Activated B cell treated with CpG ODN at 0.5 μM for 24 hours (primary cell): Measurements from ENCODE around the gene ZNF44. TPM values are rescaled to one million over a fixed set of nuclear protein-coding genes. Genes with fewer than 3 reads are reported as not detected.

Experiments used
- ATAC-seq: fragments of 200-7000 bp; cut with Tn5 transposase; one replicate; pipeline ENCODE4 v1.10.0; 2021; ENCODE audit warnings: low read depth, mild to moderate bottlenecking, moderate library complexity
- CTCF ChIA-PET: fragments of 350-600 bp; sonication (Branson Sonifier 250); formaldehyde crosslinking; loops from one replicate; lab custom pipeline; 2021; ENCODE audit warnings: antibody characterized with exemption; lab: Charles Lee
- POLR2A ChIA-PET: fragments of 350-600 bp; sonication (Branson Sonifier 250); formaldehyde crosslinking; loops from one replicate; lab custom pipeline; 2021; ENCODE audit warnings: antibody characterized with exemption; lab: Charles Lee
- DNase-seq: peaks from one replicate; pipeline ENCODE4 v3.0.0; 2022
- H3K27ac Mint-ChIP-seq: one replicate; pipeline ENCODE4 v1.8.0; 2020; ENCODE audit warnings: mixed read lengths
- H3K27me3 Mint-ChIP-seq: one replicate; pipeline ENCODE4 v1.8.0; 2021; ENCODE audit warnings: mixed read lengths
- H3K36me3 Mint-ChIP-seq: one replicate; pipeline ENCODE4 v1.8.0; 2021; ENCODE audit warnings: low read depth, mixed read lengths
- H3K4me1 Mint-ChIP-seq: one replicate; pipeline ENCODE4 v1.8.0; 2021; ENCODE audit warnings: mixed read lengths
- H3K4me3 Mint-ChIP-seq: one replicate; pipeline ENCODE4 v1.8.0; 2020; ENCODE audit warnings: mild to moderate bottlenecking, mixed read lengths
- H3K9me3 Mint-ChIP-seq: one replicate; pipeline ENCODE4 v1.8.0; 2020; ENCODE audit warnings: mixed read lengths
- intact Hi-C: fragments of 100-400 bp; cut with micrococcal nuclease; formaldehyde crosslinking; loops from one replicate; pipeline ENCODE4 v1.15.1; 2024
- total RNA-seq: library from RNA; stranded (reverse); gene quantifications from 2 replicates; pipeline ENCODE4 v1.2.3, GENCODE V29; 2022
- TF ChIP-seq, protein P1 (sequence below): fragments of 200-600 bp; IDR thresholded peaks from one replicate; pipeline ENCODE4 v1.8.0; 2022; ENCODE audit warnings: antibody characterized with exemption, mild to moderate bottlenecking

ZNF44 gene
- total RNA-seq, 1 donor from 2014 or later: 26.4 TPM

- H3K4me1 Mint-ChIP-seq: no peaks in the 10 kb centered on the region
- no peak overlapping the region for H3K27ac Mint-ChIP-seq
- H3K9me3 Mint-ChIP-seq: no peaks in the 10 kb centered on the region
- DNase-seq (no peak), ATAC-seq (no peak)
- ChIA-PET POLR2A (no interaction called here), CTCF (no interaction called here)
- H3K4me3 Mint-ChIP-seq: no peak overlapping the region
- peaks cover 18% of the 10 kb centered on the region for H3K36me3 Mint-ChIP-seq
- H3K27me3 Mint-ChIP-seq: no peaks in the 10 kb centered on the region
- intact Hi-C loops: no loop called here
- TF ChIP-seq, protein P1, sequence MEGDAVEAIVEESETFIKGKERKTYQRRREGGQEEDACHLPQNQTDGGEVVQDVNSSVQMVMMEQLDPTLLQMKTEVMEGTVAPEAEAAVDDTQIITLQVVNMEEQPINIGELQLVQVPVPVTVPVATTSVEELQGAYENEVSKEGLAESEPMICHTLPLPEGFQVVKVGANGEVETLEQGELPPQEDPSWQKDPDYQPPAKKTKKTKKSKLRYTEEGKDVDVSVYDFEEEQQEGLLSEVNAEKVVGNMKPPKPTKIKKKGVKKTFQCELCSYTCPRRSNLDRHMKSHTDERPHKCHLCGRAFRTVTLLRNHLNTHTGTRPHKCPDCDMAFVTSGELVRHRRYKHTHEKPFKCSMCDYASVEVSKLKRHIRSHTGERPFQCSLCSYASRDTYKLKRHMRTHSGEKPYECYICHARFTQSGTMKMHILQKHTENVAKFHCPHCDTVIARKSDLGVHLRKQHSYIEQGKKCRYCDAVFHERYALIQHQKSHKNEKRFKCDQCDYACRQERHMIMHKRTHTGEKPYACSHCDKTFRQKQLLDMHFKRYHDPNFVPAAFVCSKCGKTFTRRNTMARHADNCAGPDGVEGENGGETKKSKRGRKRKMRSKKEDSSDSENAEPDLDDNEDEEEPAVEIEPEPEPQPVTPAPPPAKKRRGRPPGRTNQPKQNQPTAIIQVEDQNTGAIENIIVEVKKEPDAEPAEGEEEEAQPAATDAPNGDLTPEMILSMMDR: no peak
These were observed 70.0 kb downstream of the ZNF44 start for GRCh38 chr19:12224676-12225075.

DNA sequence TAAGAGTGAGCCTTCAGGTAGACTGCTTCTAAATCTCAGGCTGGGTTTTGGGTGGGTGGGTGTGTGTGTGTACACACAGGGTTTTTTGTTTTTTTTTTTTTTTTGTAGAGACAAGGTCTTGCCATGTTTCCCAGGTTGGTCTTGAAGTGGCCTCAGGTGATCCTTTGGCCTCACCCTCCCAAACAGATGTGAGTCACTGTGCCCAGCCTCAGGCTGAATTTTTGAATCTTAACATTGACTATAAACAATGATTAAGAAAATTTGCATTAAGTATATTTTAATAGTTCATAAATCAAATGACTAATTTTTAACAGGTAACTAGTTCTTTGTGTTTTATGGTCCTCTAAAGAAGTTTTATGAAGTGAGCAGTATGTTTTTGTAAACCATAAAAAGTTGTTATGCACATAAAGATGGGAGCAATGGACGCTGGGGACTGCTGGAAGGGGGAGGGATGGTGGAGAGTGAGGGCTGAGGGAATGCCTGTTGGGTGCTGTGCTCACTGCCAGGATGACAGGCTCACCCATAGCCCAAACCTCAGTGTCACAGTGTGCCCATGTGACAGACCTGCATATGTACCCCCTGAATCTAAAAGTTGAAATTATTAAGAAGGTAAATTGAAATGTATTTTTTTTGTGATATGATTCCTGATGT is 71.6 kb downstream of the ZNF44 start:
- peaks cover 9% of the 10 kb centered on the region for H3K9me3 Mint-ChIP-seq
- no peak for DNase-seq
- intact Hi-C loops: no loop called here
- TF ChIP-seq, protein P1: no peak
- H3K27ac Mint-ChIP-seq: no peak overlapping the region
- ATAC-seq: no peak
- POLR2A ChIA-PET: no interaction called here
- H3K27me3 Mint-ChIP-seq: no peaks in the 10 kb centered on the region
- peaks cover 20% of the 10 kb centered on the region for H3K36me3 Mint-ChIP-seq
- H3K4me1 Mint-ChIP-seq: no peaks in the 10 kb centered on the region
- CTCF ChIA-PET: no interaction called here
- no peak overlapping the region for H3K4me3 Mint-ChIP-seq

Other genes with a start within 250 kb of the ZNF44 start
- gene ZNF878, start 241.9 kb downstream of the ZNF44 start, total RNA-seq: 1.2 and 1.6 TPM in 2 replicates
- gene ZNF844, start 230.2 kb downstream of the ZNF44 start, total RNA-seq: 24.8 and 27.7 TPM in 2 replicates
- 4.2 and 8.5 TPM in 2 replicates for gene ZNF20, start 154.5 kb downstream of the ZNF44 start, total RNA-seq
- gene ZNF625, start 138.1 kb downstream of the ZNF44 start, total RNA-seq: 6.5 and 8.1 TPM in 2 replicates
- 20.4 and 24.6 TPM in 2 replicates for gene ZNF136, start 131.8 kb downstream of the ZNF44 start, total RNA-seq
- 3.6 and 3.7 TPM in 2 replicates for gene ZNF563, start 38.8 kb upstream of the ZNF44 start, total RNA-seq
- gene ZNF442, start 70.8 kb upstream of the ZNF44 start, total RNA-seq: 6.9 and 8.7 TPM in 2 replicates
- 6.8 and 6.9 TPM in 2 replicates for gene ZNF799, start 106.4 kb upstream of the ZNF44 start, total RNA-seq
- gene ZNF443, start 146.1 kb upstream of the ZNF44 start, total RNA-seq: 3.5 and 3.6 TPM in 2 replicates
- gene ZNF709, start 189.9 kb upstream of the ZNF44 start, total RNA-seq: 4.8 and 6.4 TPM in 2 replicates